ENCODE data around the gene SHTN1.

SHTN1 gene

DNA sequence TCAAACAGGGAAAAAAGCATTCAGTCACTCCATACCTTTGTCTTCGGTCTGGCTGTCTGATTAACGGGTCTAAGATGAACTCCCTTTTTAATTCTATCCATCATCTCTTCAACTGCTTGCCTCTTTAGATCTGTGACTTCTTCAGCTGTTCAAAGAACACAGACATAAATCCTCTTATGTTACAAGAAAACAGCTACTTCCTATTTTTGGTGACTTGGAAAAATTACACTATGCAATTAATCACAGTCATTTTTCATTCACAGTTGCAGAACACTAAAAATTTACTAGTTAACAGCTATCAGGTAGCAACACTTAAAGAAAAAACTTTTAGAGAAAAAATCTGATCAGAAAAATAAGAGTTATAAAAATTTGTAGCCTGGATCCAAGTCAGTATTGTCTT, 89.6 kb downstream of the SHTN1 start:
- Mint-ChIP-seq H3K27ac (no peak overlapping the region), H3K36me3 (ENCODE audit: low read depth) (no peaks in the 10 kb centered on the region), H3K27me3 (ENCODE audit: low read depth) (no peaks in the 10 kb centered on the region), H3K9me3 (no peaks in the 10 kb centered on the region), H3K4me1 (ENCODE audit: low read depth) (no peaks in the 10 kb centered on the region), H3K4me3 (no peak overlapping the region)

- no peaks in the 10 kb centered on the region for H3K4me1 Mint-ChIP-seq (ENCODE audit: low read depth)
Observed at GRCh38 chr10:116913695-116914094, 91.3 kb downstream of the SHTN1 start.

GRCh38 chr10:116912162-116912561, 92.8 kb downstream of the SHTN1 start:
- no peaks in the 10 kb centered on the region for H3K9me3 Mint-ChIP-seq
- H3K4me1 Mint-ChIP-seq (ENCODE audit: low read depth) = no peaks in the 10 kb centered on the region
- H3K36me3 Mint-ChIP-seq (ENCODE audit: low read depth) = no peaks in the 10 kb centered on the region
- no peaks in the 10 kb centered on the region for H3K27me3 Mint-ChIP-seq (ENCODE audit: low read depth)
- H3K4me3 Mint-ChIP-seq = no peak overlapping the region
- H3K27ac Mint-ChIP-seq = no peak overlapping the region

More at GRCh38 chr10:116913695-116914094, 91.3 kb downstream of the SHTN1 start:
- Mint-ChIP-seq H3K27me3 (ENCODE audit: low read depth) (no peaks in the 10 kb centered on the region), H3K4me3 (no peak overlapping the region), H3K9me3 (no peaks in the 10 kb centered on the region), H3K27ac (no peak overlapping the region), H3K36me3 (ENCODE audit: low read depth) (no peaks in the 10 kb centered on the region)

GRCh38 chr10:116910910-116911309, 94.1 kb downstream of the SHTN1 start:
- no peaks in the 10 kb centered on the region for H3K36me3 Mint-ChIP-seq (ENCODE audit: low read depth)
- H3K4me3 Mint-ChIP-seq = no peak overlapping the region
- no peaks in the 10 kb centered on the region for H3K4me1 Mint-ChIP-seq (ENCODE audit: low read depth)
- H3K27me3 Mint-ChIP-seq (ENCODE audit: low read depth) = no peaks in the 10 kb centered on the region
- no peaks in the 10 kb centered on the region for H3K9me3 Mint-ChIP-seq
- H3K27ac Mint-ChIP-seq = no peak overlapping the region

- Mint-ChIP-seq H3K27ac (no peak overlapping the region), H3K4me3 (no peak overlapping the region), H3K27me3 (ENCODE audit: low read depth) (no peaks in the 10 kb centered on the region), H3K36me3 (ENCODE audit: low read depth) (no peaks in the 10 kb centered on the region), H3K9me3 (no peaks in the 10 kb centered on the region), H3K4me1 (ENCODE audit: low read depth) (no peaks in the 10 kb centered on the region)
Observed at GRCh38 chr10:116909307-116909706, 95.7 kb downstream of the SHTN1 start.

- Mint-ChIP-seq H3K27ac (no peak overlapping the region), H3K4me3 (no peak overlapping the region), H3K9me3 (no peaks in the 10 kb centered on the region), H3K4me1 (ENCODE audit: low read depth) (no peaks in the 10 kb centered on the region), H3K27me3 (ENCODE audit: low read depth) (no peaks in the 10 kb centered on the region), H3K36me3 (ENCODE audit: low read depth) (no peaks in the 10 kb centered on the region)
Observed at GRCh38 chr10:116907245-116907987, 97.6 kb downstream of the SHTN1 start.

- Mint-ChIP-seq H3K27ac (no peak overlapping the region), H3K36me3 (ENCODE audit: low read depth) (no peaks in the 10 kb centered on the region), H3K27me3 (ENCODE audit: low read depth) (no peaks in the 10 kb centered on the region), H3K9me3 (no peaks in the 10 kb centered on the region), H3K4me3 (no peak overlapping the region), H3K4me1 (ENCODE audit: low read depth) (no peaks in the 10 kb centered on the region)
Observed at GRCh38 chr10:116905845-116906210, 99.2 kb downstream of the SHTN1 start.

- Mint-ChIP-seq H3K4me3 (no peak overlapping the region), H3K9me3 (no peaks in the 10 kb centered on the region), H3K27me3 (ENCODE audit: low read depth) (no peaks in the 10 kb centered on the region), H3K4me1 (ENCODE audit: low read depth) (no peaks in the 10 kb centered on the region), H3K27ac (no peak overlapping the region), H3K36me3 (ENCODE audit: low read depth) (no peaks in the 10 kb centered on the region)
Observed at GRCh38 chr10:116899626-116900025, 105.4 kb downstream of the SHTN1 start.

DNA sequence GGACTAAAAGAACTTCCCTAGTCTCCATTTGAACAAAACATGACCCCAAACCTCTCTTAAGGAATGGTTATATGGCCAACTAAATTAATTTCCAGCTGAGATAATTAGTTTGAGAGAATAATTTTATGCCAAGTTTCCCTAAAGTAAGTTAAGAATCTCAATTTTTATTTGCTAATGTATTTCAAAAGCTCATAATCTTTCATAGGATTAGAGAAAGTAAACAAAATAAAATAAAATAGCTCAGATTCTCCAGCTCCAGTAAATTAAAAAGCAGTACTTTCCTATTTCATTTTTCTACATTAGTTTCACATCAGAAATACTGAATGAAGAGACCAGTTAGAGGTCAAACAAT, 111.3 kb downstream of the SHTN1 start:
- no peaks in the 10 kb centered on the region for H3K36me3 Mint-ChIP-seq (ENCODE audit: low read depth)
- no peaks in the 10 kb centered on the region for H3K9me3 Mint-ChIP-seq
- no peak overlapping the region for H3K27ac Mint-ChIP-seq
- H3K27me3 Mint-ChIP-seq (ENCODE audit: low read depth) = peaks cover 30% of the 10 kb centered on the region
- no peak overlapping the region for H3K4me3 Mint-ChIP-seq
- H3K4me1 Mint-ChIP-seq (ENCODE audit: low read depth) = peaks cover 5% of the 10 kb centered on the region

- peaks cover 30% of the 10 kb centered on the region for H3K27me3 Mint-ChIP-seq (ENCODE audit: low read depth)
Observed at GRCh38 chr10:116892907-116893685, 111.9 kb downstream of the SHTN1 start.

GRCh38 chr10:116891208-116891607, 113.8 kb downstream of the SHTN1 start:
- no peaks in the 10 kb centered on the region for H3K9me3 Mint-ChIP-seq
- H3K4me1 Mint-ChIP-seq (ENCODE audit: low read depth) = peaks cover 5% of the 10 kb centered on the region
- H3K27ac Mint-ChIP-seq = no peak overlapping the region
- peaks cover 30% of the 10 kb centered on the region for H3K27me3 Mint-ChIP-seq (ENCODE audit: low read depth)
- H3K4me3 Mint-ChIP-seq = no peak overlapping the region
- no peaks in the 10 kb centered on the region for H3K36me3 Mint-ChIP-seq (ENCODE audit: low read depth)

More at GRCh38 chr10:116892907-116893685, 111.9 kb downstream of the SHTN1 start:
- Mint-ChIP-seq H3K4me3 (no peak overlapping the region), H3K36me3 (ENCODE audit: low read depth) (no peaks in the 10 kb centered on the region), H3K9me3 (no peaks in the 10 kb centered on the region), H3K4me1 (ENCODE audit: low read depth) (peaks cover 5% of the 10 kb centered on the region), H3K27ac (no peak overlapping the region)

GRCh38 chr10:116889066-116889465, 115.9 kb downstream of the SHTN1 start:
- no peak overlapping the region for H3K27ac Mint-ChIP-seq
- H3K27me3 Mint-ChIP-seq (ENCODE audit: low read depth) = peaks cover 25% of the 10 kb centered on the region
- no peaks in the 10 kb centered on the region for H3K9me3 Mint-ChIP-seq
- H3K4me1 Mint-ChIP-seq (ENCODE audit: low read depth) = peaks cover 5% of the 10 kb centered on the region
- no peaks in the 10 kb centered on the region for H3K36me3 Mint-ChIP-seq (ENCODE audit: low read depth)
- no peak overlapping the region for H3K4me3 Mint-ChIP-seq

DNA sequence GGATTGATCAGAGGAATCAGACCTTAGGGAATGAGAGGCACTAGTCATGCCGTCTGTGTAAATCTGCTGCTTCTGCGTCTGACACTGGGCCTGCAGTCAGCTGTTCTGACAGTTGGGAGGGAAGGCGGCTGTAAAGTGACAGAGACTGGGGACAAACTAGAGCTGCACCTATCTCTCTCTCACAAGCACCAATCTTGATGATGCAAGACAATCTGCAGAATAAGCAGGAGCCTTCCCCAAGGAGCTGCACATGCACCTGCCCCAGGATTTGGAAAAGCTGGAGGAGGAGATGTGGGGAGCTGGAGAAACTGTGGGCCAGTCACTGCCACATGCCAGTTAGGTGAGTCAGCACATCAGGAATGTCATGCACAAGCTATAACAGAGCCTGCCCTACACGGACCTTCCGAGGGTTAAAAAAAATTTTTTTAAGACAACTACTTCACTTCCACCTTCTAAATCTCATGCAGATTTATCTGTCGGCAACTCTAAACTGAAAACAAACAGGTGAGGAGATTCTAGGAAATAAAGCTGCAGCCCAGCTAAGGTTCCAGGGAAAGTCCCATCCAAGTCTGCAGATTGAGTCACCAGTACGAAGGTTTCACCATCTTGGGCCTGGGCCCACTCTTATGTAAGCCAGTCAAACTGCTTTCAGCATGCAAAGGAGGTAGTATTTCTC, 116.5 kb downstream of the SHTN1 start:
- H3K4me3 Mint-ChIP-seq = no peak overlapping the region
- no peak overlapping the region for H3K27ac Mint-ChIP-seq
- H3K4me1 Mint-ChIP-seq (ENCODE audit: low read depth) = peaks cover 5% of the 10 kb centered on the region
- H3K36me3 Mint-ChIP-seq (ENCODE audit: low read depth) = no peaks in the 10 kb centered on the region
- H3K27me3 Mint-ChIP-seq (ENCODE audit: low read depth) = peaks cover 19% of the 10 kb centered on the region
- no peaks in the 10 kb centered on the region for H3K9me3 Mint-ChIP-seq

DNA sequence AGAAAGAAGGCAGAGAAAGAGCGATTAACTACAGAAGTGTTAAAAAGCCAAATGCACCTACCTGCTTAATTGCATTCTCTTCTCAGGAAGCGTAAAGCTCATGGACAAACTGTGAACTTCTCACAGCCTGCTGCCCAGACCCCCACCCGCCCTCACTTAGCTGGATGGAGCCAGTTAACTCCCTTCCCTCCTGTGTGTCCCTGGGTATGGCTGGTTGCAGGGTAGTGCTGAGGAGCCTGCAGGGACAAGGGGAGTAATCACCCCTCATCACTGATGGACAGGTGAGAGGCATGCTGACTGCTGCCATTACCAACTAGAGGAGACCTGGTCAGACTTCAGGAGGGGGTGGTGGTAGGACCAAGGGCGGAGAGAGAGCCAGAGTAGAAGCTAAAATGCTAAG, 118.2 kb downstream of the SHTN1 start:
- no peaks in the 10 kb centered on the region for H3K9me3 Mint-ChIP-seq
- H3K4me3 Mint-ChIP-seq = no peak overlapping the region
- no peaks in the 10 kb centered on the region for H3K36me3 Mint-ChIP-seq (ENCODE audit: low read depth)
- H3K4me1 Mint-ChIP-seq (ENCODE audit: low read depth) = no peaks in the 10 kb centered on the region
- H3K27me3 Mint-ChIP-seq (ENCODE audit: low read depth) = peaks cover 9% of the 10 kb centered on the region
- H3K27ac Mint-ChIP-seq = no peak overlapping the region

DNA sequence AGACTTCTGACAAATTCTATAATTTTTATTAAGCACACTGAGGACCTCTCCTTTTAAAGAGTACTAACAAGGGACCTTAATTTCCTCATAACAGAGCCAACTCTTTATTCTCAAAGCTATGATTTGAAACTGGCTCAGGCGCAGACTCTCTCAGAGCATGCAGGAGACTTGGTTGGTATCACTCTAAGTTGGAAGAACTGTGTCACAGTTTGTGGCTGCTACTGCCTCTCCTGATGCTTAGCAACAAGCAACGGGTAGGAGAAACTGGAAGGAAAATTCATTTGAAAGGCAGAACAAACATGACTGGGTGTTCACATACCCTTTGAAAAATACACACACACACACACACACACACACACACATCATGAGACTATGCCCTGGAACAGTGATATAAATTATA, 122.3 kb downstream of the SHTN1 start:
- H3K27me3 Mint-ChIP-seq (ENCODE audit: low read depth) = no peaks in the 10 kb centered on the region
- no peak overlapping the region for H3K27ac Mint-ChIP-seq
- H3K4me3 Mint-ChIP-seq = no peak overlapping the region
- no peaks in the 10 kb centered on the region for H3K36me3 Mint-ChIP-seq (ENCODE audit: low read depth)
- no peaks in the 10 kb centered on the region for H3K4me1 Mint-ChIP-seq (ENCODE audit: low read depth)
- H3K9me3 Mint-ChIP-seq = no peaks in the 10 kb centered on the region
